ENCODE data around the gene IRAK1BP1.
"Not testable (repeated sequence)": the region's sequence is repeated elsewhere in the genome, so short reads cannot be mapped to it uniquely, and the experiment has no call there.

The IRAK1BP1 gene

GRCh38 chr6:78896227-78896626, 28.9 kb downstream of the IRAK1BP1 start:
- DNase-seq: no peak

DNA sequence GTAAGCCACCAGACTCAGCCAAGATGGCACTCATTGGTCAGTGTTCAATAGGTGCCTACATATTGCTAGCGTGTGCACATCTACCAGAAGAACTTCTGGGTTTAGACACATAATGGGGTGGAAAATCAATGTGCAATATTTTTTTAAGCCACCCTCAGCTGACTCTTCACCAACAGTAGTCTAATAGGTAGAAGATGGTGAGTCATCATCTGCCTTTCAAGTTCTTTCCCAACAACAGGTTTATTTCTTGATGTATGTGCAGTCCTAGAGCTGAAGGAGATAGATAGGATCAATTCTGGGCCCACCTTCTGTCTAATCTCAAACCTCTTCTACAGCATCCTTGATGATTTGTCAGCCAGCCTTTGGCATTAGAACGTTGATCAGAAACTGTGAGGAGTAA, 41.3 kb downstream of the IRAK1BP1 start:
- DNase-seq: no peak

DNA sequence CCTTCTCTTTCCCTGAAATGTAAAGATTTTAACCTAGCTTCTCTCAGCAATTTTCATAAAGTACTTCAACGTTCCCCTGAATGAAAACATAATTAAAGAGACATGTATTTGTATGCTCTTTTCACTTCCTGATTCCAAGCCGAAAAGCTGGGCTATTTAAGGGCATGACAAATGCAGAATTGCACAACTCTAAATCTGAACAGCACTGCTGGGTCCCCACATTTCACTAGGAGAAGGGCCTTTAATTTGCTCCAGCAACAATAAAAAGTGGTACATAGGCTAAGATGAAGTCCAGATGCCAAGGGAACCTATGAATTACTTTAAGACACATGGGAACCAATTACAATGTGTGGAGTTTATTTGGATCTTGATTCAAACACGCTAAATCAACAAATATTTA, 42.0 kb downstream of the IRAK1BP1 start:
- no peak for DNase-seq

- DNase-seq: no peak
Measured at GRCh38 chr6:78910010-78910409, 42.7 kb downstream of the IRAK1BP1 start.

DNA sequence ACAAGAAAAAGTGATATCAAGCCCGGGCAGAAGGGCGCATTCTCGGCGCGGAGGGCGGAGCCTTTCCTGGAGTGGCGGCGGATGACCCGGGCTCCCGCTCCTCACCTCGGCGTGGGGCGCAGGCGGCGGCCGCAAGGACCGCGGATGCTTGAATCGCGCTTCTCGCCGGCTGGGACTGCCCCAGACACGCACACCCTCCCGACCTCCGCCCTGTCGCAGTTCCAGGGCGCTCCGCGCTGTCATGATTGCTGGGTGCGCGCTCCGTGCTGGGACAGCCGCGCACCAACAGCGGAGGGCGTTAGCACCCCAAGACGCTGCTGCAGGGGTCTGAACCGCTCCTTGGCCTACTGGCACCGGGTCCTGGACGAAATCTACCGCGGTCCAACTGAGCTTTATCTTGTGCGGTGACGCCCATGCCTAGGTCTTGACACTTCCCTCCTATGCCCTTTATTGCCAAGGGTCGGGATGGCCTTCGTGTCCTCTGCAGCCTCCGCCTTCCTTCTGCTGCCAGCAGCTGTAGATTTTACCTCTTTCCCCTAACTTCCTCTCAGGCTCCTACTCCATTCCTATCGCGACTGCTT, 43.3 kb downstream of the IRAK1BP1 start:
- peak in 1 of 5 donors; percentile 35 for DNase-seq

- no peak for DNase-seq
Measured at GRCh38 chr6:78911218-78911940, 44.0 kb downstream of the IRAK1BP1 start.

- DNase-seq: no peak
Measured at GRCh38 chr6:78916411-78916810, 49.1 kb downstream of the IRAK1BP1 start.

GRCh38 chr6:78917788-78918187, 50.4 kb downstream of the IRAK1BP1 start:
- no peak for DNase-seq

DNA sequence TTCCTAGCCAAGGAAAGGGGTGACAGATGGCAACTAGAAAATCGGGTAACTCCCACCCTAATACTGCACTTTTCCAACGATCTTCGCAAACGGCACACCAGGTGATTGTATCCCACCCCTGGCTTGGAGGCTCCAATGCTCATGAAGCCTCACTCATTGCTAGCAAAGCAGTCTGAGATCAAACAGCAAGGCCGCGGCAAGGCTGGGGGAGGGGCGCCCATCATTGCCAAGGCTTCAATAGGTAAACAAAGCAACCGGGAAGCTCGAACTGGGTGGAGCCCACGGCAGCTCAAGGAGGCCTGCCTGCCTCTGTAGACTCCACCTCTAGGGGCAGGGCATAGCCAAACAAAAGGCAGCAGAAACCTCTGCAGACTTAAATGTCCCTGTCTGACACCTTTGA, 53.8 kb downstream of the IRAK1BP1 start:
- DNase-seq: not testable (repeated sequence)

GRCh38 chr6:78925317-78925716, 58.0 kb downstream of the IRAK1BP1 start:
- no peak for DNase-seq

GRCh38 chr6:78935553-78935952, 68.2 kb downstream of the IRAK1BP1 start:
- no peak for DNase-seq

- no peak for DNase-seq
Measured at GRCh38 chr6:78936515-78936914, 69.2 kb downstream of the IRAK1BP1 start.

DNA sequence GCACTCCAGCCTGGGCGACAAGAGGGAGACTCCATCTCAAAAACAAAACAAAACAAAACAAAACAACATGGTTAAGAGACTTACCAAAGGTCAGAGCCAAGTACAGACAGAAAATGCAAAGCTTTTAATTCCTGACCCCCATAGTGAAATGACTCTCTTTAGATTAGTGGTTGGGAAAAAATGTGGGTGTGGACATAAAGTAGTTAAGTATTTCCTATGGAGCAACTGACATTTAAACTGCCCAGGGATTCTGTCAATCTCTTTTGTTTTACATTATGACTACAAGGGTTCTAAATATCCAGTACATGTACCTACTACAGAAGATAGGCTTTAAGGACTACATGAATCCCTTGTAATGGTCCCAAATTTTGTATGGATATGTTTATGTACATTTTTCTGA, 75.1 kb downstream of the IRAK1BP1 start:
- no peak for DNase-seq

DNA sequence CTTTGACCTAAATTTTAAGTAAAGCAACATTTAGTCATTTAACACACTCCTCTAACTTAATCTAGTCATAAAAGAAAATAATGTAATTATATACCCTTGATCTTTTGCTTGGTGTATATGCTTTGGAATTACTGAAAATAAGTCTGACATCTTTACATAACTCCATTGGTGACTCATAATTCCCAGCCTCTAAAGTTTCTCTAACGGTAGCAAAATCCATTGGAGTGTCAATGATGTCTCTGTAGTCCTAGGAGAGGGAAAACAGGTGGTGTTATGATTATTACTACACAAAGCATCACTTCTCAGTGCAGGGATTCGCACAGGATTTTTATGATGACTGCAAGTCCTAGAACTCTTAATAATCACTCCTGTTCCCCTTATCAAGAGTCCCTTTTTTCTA, 80.2 kb downstream of the IRAK1BP1 start:
- DNase-seq: no peak

DNA sequence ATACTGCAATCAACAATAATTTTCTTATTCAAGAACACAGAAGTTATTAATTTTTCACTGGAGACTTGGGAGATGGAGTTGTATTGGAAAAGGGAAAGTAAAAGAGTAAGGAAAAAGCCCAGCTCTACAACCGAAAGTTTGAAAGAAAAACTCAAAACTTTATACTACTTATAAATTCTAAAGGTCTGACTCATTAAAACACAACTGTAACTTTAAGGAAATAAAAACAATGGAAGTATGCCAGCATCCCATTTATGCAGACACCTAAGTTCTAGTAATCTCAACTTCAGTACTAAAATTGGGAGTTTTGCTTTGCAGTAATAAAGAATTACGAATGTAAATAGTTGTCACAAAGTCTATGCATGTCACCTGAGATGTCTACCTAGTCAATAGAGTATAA, 80.6 kb downstream of the IRAK1BP1 start:
- DNase-seq: no peak

DNA sequence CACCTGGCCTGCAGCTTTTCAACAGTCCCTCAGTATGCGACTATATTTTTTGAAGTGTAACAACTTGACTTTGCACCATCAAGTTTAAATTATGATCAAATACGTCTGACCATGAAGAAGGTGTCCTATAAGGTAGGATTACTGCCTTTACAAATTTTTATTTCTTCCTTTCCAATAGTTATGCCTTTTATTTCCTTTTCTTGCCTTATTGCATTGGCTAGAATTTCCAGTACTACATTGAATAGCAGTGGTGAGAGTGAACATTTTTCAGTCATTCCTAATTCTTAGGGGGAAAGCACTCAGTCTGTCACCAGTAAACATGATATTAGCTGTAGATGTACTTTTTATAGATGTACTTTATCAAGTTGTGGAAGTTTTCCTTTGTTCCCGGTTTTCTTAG, 81.4 kb downstream of the IRAK1BP1 start:
- DNase-seq: no peak

DNA sequence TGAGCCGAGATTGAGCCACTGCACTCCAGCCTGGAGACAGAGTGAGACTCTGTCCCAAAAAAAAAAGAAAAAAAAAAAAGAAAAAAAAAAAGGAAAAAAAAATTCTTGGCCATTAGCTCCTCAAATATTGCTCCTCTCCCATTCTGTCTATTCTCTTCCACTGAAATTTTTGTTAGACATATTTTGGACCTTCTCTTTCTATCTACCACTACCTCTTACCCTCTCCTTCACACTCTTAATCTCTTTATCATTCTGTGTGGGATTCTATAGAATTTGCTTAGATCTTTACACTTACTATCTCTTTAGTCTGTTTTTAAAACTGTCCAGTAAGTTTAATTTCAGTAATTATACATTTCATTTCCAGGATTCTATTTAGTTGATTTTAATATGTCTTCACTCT, 85.0 kb downstream of the IRAK1BP1 start:
- DNase-seq: no peak
